ENCODE data around the gene GRB14. TPM values are rescaled to one million over a fixed set of nuclear protein-coding genes. Genes with fewer than 3 reads are reported as not detected.
"Not testable (repeated sequence)": the region's sequence is repeated elsewhere in the genome, so short reads cannot be mapped to it uniquely, and the experiment has no call there.

The GRB14 gene
- total RNA-seq, 1 experiment from 2014 or later: not detected

DNA sequence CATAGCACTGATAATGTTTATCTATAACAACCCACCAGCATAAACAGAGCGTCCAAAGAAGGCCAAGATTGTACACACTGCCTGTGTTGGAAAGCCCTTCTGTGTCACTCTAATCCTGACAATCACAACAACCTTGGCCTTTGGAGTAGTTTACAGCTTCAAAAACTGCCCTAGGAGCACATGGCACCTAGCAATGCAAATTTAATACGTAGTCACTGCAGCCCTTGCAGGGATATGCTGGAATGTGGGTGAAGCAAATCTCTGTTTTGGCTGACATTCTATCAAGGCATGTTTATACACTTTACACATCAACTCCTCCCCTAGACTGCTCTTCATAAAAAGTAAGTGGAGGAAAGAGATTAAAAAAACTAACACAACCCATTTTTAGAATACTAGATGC is 66.8 kb downstream of the GRB14 start:
- DNase-seq: no peak
- Histone ChIP-seq H3K4me1 (no peaks in the 10 kb centered on the region), H3K27ac (no peak overlapping the region), H3K36me3 (no peaks in the 10 kb centered on the region), H3K9me3 (replicated peaks) (no peaks in the 10 kb centered on the region), H3K4me3 (no peak overlapping the region), H3K27me3 (no peaks in the 10 kb centered on the region)

DNA sequence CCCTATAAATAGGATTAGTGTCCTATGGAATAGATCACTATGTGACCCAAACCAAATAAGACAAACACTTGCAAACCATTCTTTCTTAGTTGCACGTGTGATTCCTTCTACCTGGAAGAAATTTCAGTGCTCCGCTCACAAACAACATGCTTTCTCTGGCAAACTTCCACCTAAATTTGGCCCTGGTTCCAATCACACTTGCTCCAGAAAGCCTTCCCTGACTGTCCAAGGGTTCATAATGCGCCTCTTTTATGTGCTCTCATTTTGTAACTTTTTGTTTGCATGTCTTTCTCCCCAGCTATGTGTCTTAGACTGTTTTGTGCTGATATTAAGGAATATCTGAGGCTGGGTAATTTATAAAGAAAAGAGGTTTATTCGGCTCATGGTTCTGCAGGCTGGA is 69.8 kb downstream of the GRB14 start:
- Histone ChIP-seq H3K4me1 (no peaks in the 10 kb centered on the region), H3K27ac (no peak overlapping the region), H3K4me3 (no peak overlapping the region)

DNA sequence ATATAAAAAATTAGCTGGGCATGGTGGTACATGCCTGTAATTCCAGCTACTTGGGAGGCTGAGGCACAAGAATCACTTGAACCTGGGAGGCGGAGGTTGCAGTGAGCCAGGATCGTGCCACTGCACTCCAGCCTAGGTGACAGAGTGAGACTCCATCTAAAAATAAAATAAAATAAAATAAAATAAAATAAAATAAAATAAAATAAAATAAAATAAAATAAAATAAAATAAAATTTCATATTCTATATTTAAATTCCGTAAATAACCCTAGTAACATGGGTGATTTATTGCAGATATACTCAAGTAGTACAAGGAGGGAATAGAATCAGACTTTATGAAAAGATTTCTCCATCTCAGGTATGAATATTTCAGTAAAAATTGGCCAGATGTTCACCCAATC is 71.6 kb downstream of the GRB14 start:
- not testable (repeated sequence) for H3K4me1 ChIP-seq; DNase-seq; H3K27me3 ChIP-seq; H3K36me3 ChIP-seq; H3K4me3 ChIP-seq; H3K27ac ChIP-seq; H3K9me3 ChIP-seq (replicated peaks)

More for the DNA sequence above, 69.8 kb downstream of the GRB14 start:
- Histone ChIP-seq H3K36me3 (no peaks in the 10 kb centered on the region), H3K9me3 (replicated peaks) (no peaks in the 10 kb centered on the region; the same call in 1 of the 2 replicates), H3K27me3 (no peaks in the 10 kb centered on the region)
- DNase-seq: no peak

DNA sequence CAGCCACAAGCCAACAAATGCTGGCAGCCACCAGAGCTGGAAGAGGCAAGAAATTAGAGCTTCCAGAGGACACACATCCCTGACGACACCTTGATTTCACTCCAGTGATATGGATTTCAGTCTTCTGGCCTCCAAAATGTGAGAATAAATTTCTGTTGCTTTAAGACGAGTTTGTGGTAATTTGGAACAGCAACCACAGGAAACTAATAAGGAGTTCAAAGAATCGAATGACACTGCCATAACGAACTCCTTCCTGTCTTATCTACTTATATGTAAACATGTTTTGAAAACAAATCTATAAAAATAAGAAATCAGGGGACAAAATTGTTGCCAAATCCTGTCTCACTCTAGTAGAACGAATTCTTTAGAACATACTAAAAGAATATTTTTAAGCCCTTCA is 75.8 kb downstream of the GRB14 start:
- no peak for DNase-seq
- Histone ChIP-seq H3K36me3 (no peaks in the 10 kb centered on the region), H3K4me3 (no peak overlapping the region), H3K27me3 (no peaks in the 10 kb centered on the region), H3K4me1 (peaks cover 14% of the 10 kb centered on the region), H3K9me3 (replicated peaks) (no peaks in the 10 kb centered on the region; the same call in 1 of the 2 replicates), H3K27ac (no peak overlapping the region)

DNA sequence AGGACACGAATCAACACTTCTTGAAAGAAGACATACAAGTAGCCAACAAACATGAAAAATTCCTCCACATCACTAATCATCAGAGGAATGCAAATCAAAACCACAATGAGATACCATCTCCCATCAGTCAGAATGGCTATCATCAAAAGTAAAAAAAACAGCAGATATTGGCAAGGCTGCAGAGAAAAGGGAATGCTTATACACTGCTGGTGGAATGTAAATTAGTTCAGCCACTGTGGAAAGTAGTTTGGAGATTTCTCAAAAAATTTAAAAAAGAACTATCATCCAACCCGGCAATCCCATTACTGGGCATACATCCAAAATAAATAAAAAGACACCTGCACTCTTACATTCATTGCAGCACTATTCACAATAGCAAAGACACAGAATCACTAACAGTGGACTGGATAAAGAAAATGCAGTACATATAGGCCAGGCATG is 78.7 kb downstream of the GRB14 start:
- Histone ChIP-seq H3K36me3 (no peaks in the 10 kb centered on the region), H3K27ac (no peak overlapping the region), H3K9me3 (replicated peaks) (no peaks in the 10 kb centered on the region), H3K4me1 (peaks cover 14% of the 10 kb centered on the region), H3K4me3 (no peak overlapping the region), H3K27me3 (no peaks in the 10 kb centered on the region)
- peak in 1 of 2 experiments; percentile 49 for DNase-seq

DNA sequence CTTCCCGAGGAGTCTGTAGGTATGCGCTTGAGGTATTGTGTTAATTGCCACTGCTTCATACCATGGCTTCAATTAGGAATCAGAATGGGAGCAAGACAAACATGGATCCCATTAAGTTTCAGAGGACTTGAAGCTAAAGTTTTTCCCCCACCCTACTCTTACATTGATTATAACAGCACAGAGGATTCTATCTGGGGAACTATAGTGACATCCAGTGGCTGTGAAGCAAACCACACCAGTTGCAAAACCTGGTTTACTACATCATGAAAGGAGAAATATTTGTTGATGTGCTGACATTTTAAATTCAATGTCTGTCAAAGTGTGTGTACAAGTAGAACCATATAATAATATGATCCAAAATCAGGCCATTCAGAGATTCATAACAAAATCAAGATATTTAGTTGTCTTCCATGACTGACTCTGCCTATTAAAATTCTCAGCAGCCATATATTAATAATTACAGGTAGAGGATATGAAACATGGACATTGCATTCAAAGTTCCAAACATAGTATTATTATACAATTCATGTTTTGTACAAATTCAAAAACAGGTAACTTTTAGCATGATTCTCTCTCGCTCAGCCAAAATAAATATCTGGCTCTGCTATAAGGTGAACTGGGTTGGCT is 82.9 kb downstream of the GRB14 start:
- DNase-seq: peak in 1 of 2 experiments; percentile 66
- 0 out of 2 replicates have a peak, but pooled peaks cover 4% of the 10 kb centered on the region for H3K27me3 ChIP-seq
- peaks cover 14% of the 10 kb centered on the region for H3K4me1 ChIP-seq
- H3K4me3 ChIP-seq: no peak overlapping the region
- no peaks in the 10 kb centered on the region for H3K36me3 ChIP-seq
- no peaks in the 10 kb centered on the region for H3K9me3 ChIP-seq (replicated peaks)
- no peak overlapping the region for H3K27ac ChIP-seq

DNA sequence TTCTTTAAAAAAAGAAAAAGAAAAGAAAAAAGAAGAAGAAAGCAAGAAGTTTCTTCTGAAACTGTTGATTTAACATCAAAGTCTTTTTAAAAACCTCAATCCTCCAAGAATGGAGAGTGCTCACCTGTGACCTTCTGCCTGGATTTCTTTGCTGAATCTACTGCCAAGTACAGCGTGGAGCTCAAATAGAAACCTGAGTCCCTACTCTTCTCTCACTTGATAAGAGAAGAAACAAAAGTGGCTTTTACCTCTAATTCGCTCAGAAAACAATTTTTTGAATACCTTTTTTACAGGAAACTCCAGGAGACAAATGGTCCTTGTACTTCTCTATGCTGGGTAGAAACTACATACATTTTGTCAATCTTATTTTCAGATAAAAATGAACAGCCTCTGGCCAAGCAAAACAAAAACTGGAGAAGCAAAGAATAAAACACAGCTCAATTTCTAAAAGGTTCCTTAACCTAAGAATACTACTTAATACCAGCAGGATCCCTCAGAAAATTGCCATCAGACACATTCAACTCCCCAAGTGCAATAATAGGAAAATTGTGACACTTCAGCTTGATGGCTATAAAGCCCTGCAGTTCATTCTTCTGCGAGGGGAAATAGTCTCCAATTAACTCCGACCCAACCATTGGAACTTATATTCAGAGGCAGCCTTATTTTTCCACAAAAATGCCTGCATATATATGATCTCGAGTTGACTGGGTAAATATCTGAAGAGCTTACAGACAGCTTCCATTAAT is 85.8 kb downstream of the GRB14 start:
- Histone ChIP-seq H3K4me1 (no peaks in the 10 kb centered on the region), H3K27ac (no peak overlapping the region), H3K27me3 (0 out of 2 replicates have a peak, but pooled peaks cover 4% of the 10 kb centered on the region), H3K36me3 (no peaks in the 10 kb centered on the region), H3K9me3 (replicated peaks) (no peaks in the 10 kb centered on the region), H3K4me3 (no peak overlapping the region)
- no peak for DNase-seq

DNA sequence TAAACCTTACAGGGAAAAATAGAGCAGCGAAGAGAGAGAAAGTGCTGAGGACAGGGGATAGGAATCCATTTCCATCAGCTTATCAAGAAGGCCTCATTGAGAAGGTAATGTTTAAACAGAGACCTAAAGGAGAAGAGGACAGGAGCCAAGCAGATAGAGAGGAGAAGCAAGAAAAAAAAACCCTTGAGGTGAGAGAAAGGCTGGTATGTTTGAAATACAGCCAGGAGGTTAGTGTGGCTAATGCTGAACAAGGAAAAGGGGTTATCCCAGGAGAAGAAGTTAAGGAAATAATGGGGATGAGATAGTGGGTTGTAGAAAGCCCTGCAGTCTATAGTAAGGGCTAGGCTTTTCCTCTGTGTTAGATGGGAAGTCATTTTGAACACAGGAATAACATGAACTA is 90.8 kb downstream of the GRB14 start:
- no peaks in the 10 kb centered on the region for H3K27me3 ChIP-seq
- no peaks in the 10 kb centered on the region for H3K36me3 ChIP-seq
- H3K9me3 ChIP-seq (replicated peaks): no peaks in the 10 kb centered on the region
- DNase-seq: no peak
- no peaks in the 10 kb centered on the region for H3K4me1 ChIP-seq
- H3K4me3 ChIP-seq: no peak overlapping the region
- no peak overlapping the region for H3K27ac ChIP-seq

DNA sequence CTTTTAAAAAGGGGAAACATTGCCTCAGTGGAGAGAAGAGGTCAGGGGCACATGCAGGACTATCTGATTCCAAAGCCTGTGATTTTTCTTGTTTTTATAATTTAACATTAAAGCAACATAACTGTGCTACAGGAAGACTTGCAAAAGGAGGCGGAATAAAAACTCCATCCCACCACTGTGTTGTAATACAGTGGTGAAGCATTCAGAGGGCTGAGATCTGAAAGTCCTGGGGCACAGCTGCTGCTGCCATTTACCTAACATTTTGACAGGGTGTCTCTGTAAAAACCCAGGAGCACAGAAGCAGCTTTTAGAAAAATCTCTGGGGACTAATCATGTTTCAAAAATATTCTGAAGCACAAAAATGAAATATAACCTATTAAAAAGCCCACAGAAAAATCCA is 97.6 kb downstream of the GRB14 start:
- peak; percentile 83 to 93 for DNase-seq
- no peaks in the 10 kb centered on the region for H3K27me3 ChIP-seq
- peak overlapping the region; percentile 55 for H3K27ac ChIP-seq
- no peaks in the 10 kb centered on the region for H3K36me3 ChIP-seq
- no peaks in the 10 kb centered on the region for H3K9me3 ChIP-seq (replicated peaks)
- peak overlapping the region; percentile 28 for H3K4me3 ChIP-seq
- H3K4me1 ChIP-seq: peaks cover 22% of the 10 kb centered on the region

DNA sequence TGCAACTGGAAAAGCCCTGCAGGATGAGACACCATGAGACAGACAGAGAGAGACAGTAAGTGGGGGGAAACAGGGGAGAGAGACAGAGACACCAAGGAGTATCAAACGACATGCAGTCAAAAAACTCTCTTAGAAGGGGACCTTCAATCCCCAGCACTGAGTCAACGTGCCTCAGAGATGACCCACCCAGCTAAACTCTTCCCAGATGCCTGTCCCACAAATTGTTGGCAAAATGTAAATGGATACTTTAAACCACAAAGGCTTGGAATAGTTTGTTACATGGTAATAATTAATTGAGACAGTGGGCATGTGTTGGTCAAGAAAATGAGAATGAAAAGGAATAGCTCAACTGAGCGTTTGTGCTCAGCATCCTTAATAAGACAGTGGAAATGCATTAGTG is 98.3 kb downstream of the GRB14 start:
- H3K9me3 ChIP-seq (replicated peaks): no peaks in the 10 kb centered on the region
- no peaks in the 10 kb centered on the region for H3K36me3 ChIP-seq
- DNase-seq: peak; percentile 31 to 58
- no peaks in the 10 kb centered on the region for H3K27me3 ChIP-seq
- peak overlapping the region; percentile 55; the same call in 1 of the 2 replicates for H3K27ac ChIP-seq
- no peak overlapping the region for H3K4me3 ChIP-seq
- H3K4me1 ChIP-seq: peaks cover 22% of the 10 kb centered on the region

DNA sequence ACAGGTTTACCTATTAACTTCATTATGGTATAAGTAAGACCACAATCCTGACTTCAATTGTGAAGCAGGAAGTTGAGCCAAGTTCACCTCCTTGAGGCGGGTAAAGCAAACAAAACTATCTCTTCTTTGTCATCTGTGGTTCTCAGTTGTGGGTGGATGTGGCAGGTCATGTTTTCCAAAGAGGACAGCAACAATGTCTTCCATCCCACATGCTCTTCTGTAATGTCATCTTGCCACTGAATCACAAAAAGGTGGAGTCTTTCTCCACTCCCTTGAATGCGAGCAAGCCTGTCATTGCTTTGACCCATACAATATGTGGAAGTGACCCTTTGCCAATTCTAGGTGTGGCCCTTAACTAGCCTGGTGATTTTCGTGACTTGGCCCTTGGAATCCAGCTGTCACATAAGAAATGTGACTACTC is 98.7 kb downstream of the GRB14 start:
- H3K9me3 ChIP-seq (replicated peaks): no peaks in the 10 kb centered on the region
- no peak overlapping the region; the same call in 1 of the 2 replicates for H3K27ac ChIP-seq
- no peak for DNase-seq
- no peaks in the 10 kb centered on the region for H3K36me3 ChIP-seq
- peaks cover 22% of the 10 kb centered on the region for H3K4me1 ChIP-seq
- H3K4me3 ChIP-seq: no peak overlapping the region
- H3K27me3 ChIP-seq: no peaks in the 10 kb centered on the region

DNA sequence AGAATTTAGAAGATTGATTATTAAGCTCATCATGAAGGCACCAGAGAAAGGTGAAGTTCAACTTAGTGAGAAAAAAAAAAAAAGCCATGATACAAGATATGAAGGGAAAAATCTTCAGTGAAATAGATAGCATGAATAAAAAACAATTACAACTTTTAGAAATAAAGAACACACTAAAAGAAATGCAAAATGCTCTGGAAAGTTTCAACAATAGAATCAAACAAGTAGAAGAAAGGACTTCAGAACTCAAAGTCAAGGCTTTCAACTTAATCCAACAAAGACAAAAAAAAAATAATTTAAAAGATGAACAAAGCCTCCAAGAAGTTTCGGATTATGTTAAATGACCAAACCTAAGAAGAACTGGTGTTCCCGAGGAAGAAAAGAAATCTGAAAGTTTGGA is 105.5 kb downstream of the GRB14 start:
- H3K27ac ChIP-seq: no peak overlapping the region
- no peaks in the 10 kb centered on the region for H3K36me3 ChIP-seq
- H3K27me3 ChIP-seq: no peaks in the 10 kb centered on the region
- no peaks in the 10 kb centered on the region for H3K4me1 ChIP-seq
- no peak overlapping the region for H3K4me3 ChIP-seq
- H3K9me3 ChIP-seq (replicated peaks): 0 out of 2 replicates have a peak, but pooled peaks cover 3% of the 10 kb centered on the region
- DNase-seq: no peak

DNA sequence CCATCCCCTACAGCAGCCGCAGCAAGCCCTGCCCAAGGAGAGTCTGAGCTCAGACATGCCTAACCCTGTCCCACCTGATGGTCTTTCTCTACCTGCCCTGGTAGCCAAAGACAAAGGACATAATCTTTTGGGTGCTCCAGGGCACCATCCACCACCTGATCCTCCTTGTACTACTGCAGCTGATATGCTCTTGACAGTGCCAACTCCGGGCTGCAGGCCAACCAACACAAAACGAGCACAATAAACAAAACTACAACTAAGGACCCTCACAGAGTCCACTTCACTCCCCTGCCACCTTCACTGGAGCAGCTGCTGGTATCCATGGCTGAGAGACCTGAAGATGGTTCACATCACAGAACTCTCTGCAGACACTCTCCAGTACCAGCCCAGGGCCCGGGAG is 106.3 kb downstream of the GRB14 start:
- Histone ChIP-seq H3K27ac (no peak overlapping the region), H3K4me3 (no peak overlapping the region), H3K4me1 (no peaks in the 10 kb centered on the region), H3K27me3 (no peaks in the 10 kb centered on the region), H3K36me3 (no peaks in the 10 kb centered on the region), H3K9me3 (replicated peaks) (0 out of 2 replicates have a peak, but pooled peaks cover 3% of the 10 kb centered on the region)
- no peak for DNase-seq

DNA sequence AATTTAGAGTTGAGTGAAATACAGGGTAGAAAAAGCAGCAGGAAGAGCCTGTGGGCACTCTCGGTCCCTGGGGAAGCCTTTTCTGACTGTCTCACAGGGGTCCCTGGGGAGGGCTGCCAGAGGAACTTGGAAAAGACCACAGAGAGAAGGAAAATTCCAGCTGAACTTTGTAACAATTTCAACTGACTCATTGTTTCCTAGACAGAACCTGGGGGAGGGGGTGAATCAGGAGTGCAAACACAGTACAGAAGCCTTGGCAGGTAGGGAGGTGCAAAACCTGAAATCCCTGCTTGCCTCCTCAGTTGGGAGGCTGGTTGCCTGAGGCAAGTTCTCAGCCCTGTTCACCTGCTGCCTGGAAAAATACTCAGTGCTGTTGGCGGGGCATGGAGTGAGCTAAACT is 106.8 kb downstream of the GRB14 start:
- peak in 1 of 2 experiments; percentile 18 for DNase-seq

DNA sequence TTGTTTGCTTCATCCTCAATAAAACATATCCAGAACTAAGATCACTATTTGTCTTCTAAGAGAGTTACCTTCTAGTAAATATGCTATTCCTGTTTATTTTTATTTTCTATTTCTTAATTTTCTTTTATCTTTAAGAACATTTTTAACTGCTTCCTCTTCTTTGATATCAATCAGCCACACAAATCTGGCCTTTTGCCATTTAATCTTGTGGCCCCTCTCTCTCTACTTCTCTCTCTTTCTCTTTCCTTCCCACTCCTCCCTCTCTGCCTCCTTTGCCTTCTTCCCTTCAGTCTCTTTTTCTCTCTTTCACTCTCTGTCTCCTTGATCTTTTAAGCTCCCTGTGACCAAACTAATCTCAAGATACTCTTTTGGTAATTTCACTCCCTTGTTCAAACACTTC is 108.4 kb downstream of the GRB14 start:
- Histone ChIP-seq H3K4me3 (no peak overlapping the region), H3K36me3 (no peaks in the 10 kb centered on the region), H3K27me3 (no peaks in the 10 kb centered on the region), H3K27ac (no peak overlapping the region), H3K4me1 (no peaks in the 10 kb centered on the region), H3K9me3 (replicated peaks) (0 out of 2 replicates have a peak, but pooled peaks cover 3% of the 10 kb centered on the region)
- no peak for DNase-seq

More for the DNA sequence above, 106.8 kb downstream of the GRB14 start:
- H3K27ac ChIP-seq: no peak overlapping the region
- H3K4me3 ChIP-seq: no peak overlapping the region
- no peaks in the 10 kb centered on the region for H3K36me3 ChIP-seq
- H3K9me3 ChIP-seq (replicated peaks): 0 out of 2 replicates have a peak, but pooled peaks cover 3% of the 10 kb centered on the region
- no peaks in the 10 kb centered on the region for H3K27me3 ChIP-seq
- H3K4me1 ChIP-seq: no peaks in the 10 kb centered on the region

Data from SJCRH30 (cell line).